Heart left ventricle (tissue), 13 donors: ENCODE measurements around the gene REEP1.

Experiments
- CTCF ChIP-seq, 12 donors: fragments of 200-600 bp; sonication (generic) in 4 of 12; IDR thresholded peaks; one replicate each; pipeline versions ENCODE4 v1.5.0 to v1.8.0; 2018 to 2022; ENCODE audit warnings: antibody characterized with exemption in 12 of 12, mild to moderate bottlenecking in 5 of 12
- POLR2A ChIP-seq, 2 donors: fragments of 450-650 bp; IDR thresholded peaks; one replicate each; pipeline ENCODE4 v1.6.1; 2017; ENCODE audit warnings: antibody characterized with exemption in 2 of 2, mild to moderate bottlenecking in 2 of 2, moderate library complexity in 2 of 2
- donor health status: ischemic (EF 13 %, LVEDD 7.1; RV severe dilation, severe dysfunction).
- donor health status: DM: no; HTN: yes; CAD: no.
- donor health status: DM: no; HTN: no; CAD: no.
- donor health status: ischemic (EF 25% LVEDD 6.9; RV normal size, moderate dysfunction).
- donor health status: ischemic (EF 25% LVEDD 5.7; RV mildly dilated, moderate dysfunction).
- donor health status: ischemic (EF 35%, LVEDD 5.7; RV mildly dilated, moderate dysfunction).
- donor health status: nonischemic (EF 11% LVEDD 7.7; RV severe dilation, severe dysfunction).
- donor health status: DM: yes; HTN: yes; CAD: no.
- donor health status: PGD.
- donor health status: ischemic (EF 29% LVEDD 5.4; RV normal size, mild dysfunction).
- donor health status: nonischemic (EF 23%, LVEDD 6.1; RV moderate dilation, normal function).

DNA sequence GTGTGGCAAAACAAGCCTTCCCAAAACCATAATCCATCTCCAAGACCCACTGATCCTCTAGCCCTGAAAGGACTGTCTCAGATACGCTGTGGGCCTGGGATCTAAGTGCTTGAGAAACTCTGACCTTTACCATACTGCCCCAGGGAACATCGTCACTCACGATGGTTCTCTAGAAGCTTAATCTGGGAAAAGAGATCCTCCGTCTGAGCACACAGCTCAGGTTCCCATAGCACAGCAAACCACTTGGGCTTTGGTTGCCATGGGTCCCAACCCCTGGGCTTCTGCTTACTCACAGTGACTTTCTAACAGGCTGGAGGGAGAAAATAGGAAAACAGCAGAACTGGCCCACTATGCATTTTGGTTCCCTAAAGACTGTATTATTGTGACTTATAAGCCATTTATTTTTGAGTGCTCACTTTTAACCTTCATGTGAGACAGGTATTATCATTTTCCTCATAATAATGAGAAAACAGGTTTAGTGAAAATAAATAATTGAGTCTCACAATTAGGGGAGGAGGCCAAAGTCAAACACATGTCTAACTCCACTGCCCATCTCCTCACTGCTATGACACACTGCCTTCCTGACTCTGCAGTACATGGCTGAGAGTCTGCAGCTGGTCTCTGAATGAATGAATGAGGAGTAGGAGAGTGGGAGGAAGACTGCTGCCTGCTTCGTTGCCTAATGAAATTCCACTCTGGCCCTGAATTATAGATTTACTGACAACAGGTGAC, 46.7 kb downstream of the REEP1 start:
- TF ChIP-seq CTCF (IDR thresholded peaks at IDR 0.05): no peak
- no peak for TF ChIP-seq POLR2A (IDR thresholded peaks at IDR 0.05)
